SK-N-SH (cell line): ENCODE data around the gene NFIA. TPM values are rescaled to one million over a fixed set of nuclear protein-coding genes. Genes with fewer than 3 reads are reported as not detected.
A peak's percentile ranks its signal among the peaks of the same experiment; 100 is the strongest.

Experiments used
- CTCF ChIA-PET: fragments of 300-600, 350-600 bp; formaldehyde crosslinking; extraction: SDS; loops from one replicate; lab custom pipeline; 2021; lab: Yijun Ruan, JAX
- POLR2A ChIA-PET: fragments of 350-600 bp; sonication (Branson Sonifier 250); formaldehyde crosslinking; extraction: SDS; loops from one replicate; lab custom pipeline; 2020; ENCODE audit warnings: antibody characterized with exemption, inconsistent platforms; lab: Yijun Ruan, JAX
- DNase-seq: peaks from one replicate; pipeline ENCODE4 v3.0.0; 2012
- H2AFZ ChIP-seq: fragments of 200-600 bp; sonication (generic); 2 replicates; pipeline ENCODE4 v1.8.1; 2016; ENCODE audit warnings: antibody characterized with exemption, mild to moderate bottlenecking, low read depth
- H3F3A ChIP-seq: fragments of 200-600 bp; sonication (generic); replicated peaks from 2 replicates; pipeline ENCODE3; 2016; ENCODE audit warnings: antibody characterized with exemption, mild to moderate bottlenecking; ENCODE audit not compliant: insufficient read depth
- H3K27ac ChIP-seq, 2 experiments: fragments of 200-500 bp in 1 of 2; fragments of 200-600 bp in 1 of 2; sonication (Bioruptor generic) in 1 of 2; sonication (generic), shearing (Covaris generic) in 1 of 2; 2 replicates each; pipeline versions ENCODE4 v1.5.1 to v1.6.1; 2014 to 2016; ENCODE audit warnings: low read depth in 2 of 2, inconsistent platforms in 1 of 2, low read length in 1 of 2, mild to moderate bottlenecking in 1 of 2, mixed read lengths in 1 of 2
- H3K27me3 ChIP-seq: fragments of 200-600 bp; sonication (generic), shearing (Covaris generic); 2 replicates; pipeline ENCODE4 v1.6.1; 2016; ENCODE audit warnings: mixed run types; ENCODE audit not compliant: insufficient read depth
- H3K36me3 ChIP-seq, 2 experiments: fragments of 200-500 bp in 1 of 2; fragments of 200-600 bp in 1 of 2; sonication (Bioruptor generic) in 1 of 2; sonication (generic) in 1 of 2; replicated peaks in 1 of 2; 2 replicates each; pipeline versions ENCODE3 to v1.5.1; 2014 to 2016; ENCODE audit warnings: low read length in 1 of 2, mild to moderate bottlenecking in 1 of 2; ENCODE audit not compliant: insufficient read depth in 2 of 2, control insufficient read depth in 1 of 2
- H3K4me1 ChIP-seq, 2 experiments: fragments of 200-500 bp in 1 of 2; fragments of 200-600 bp in 1 of 2; sonication (Bioruptor generic) in 1 of 2; sonication (generic), shearing (Covaris generic) in 1 of 2; 2 replicates each; pipeline versions ENCODE4 v1.5.1 to v1.6.1; 2014 to 2016; ENCODE audit warnings: low read depth in 1 of 2, low read length in 1 of 2, mixed run types in 1 of 2; ENCODE audit not compliant: insufficient read depth in 2 of 2, control insufficient read depth in 1 of 2
- H3K4me2 ChIP-seq: fragments of 200-600 bp; sonication (generic), shearing (Covaris generic); 2 replicates; pipeline ENCODE4 v1.6.1; 2017; ENCODE audit warnings: mixed run types
- H3K4me3 ChIP-seq, 2 experiments: fragments of 200-500 bp in 1 of 2; fragments of 200-600 bp in 1 of 2; sonication (Bioruptor generic) in 1 of 2; sonication (generic), shearing (Covaris generic) in 1 of 2; 2 replicates each; pipeline versions ENCODE4 v1.5.1 to v1.8.1; 2014 to 2016; ENCODE audit warnings: low read depth in 2 of 2, inconsistent platforms in 1 of 2, low read length in 1 of 2, mild to moderate bottlenecking in 1 of 2, mixed read lengths in 1 of 2, moderate library complexity in 1 of 2
- H3K79me2 ChIP-seq: fragments of 200-600 bp; sonication (generic); 2 replicates; pipeline ENCODE4 v1.8.1; 2017; ENCODE audit warnings: mild to moderate bottlenecking; ENCODE audit not compliant: insufficient read depth
- H3K9ac ChIP-seq: fragments of 200-600 bp; sonication (generic); 2 replicates; pipeline ENCODE4 v1.6.1; 2017; ENCODE audit warnings: mixed run types
- H3K9me2 ChIP-seq: fragments of 200-600 bp; sonication (generic); 2 replicates; pipeline ENCODE4 v1.6.1; 2017; ENCODE audit warnings: mixed run types
- H3K9me3 ChIP-seq: fragments of 200-600 bp; sonication (generic); 2 replicates; pipeline ENCODE4 v1.6.1; 2017; ENCODE audit warnings: mixed run types, mild to moderate bottlenecking, moderate library complexity
- H4K20me1 ChIP-seq: fragments of 200-600 bp; sonication (generic); 2 replicates; pipeline ENCODE4 v1.6.1; 2017; ENCODE audit warnings: mild to moderate bottlenecking, mixed run types; ENCODE audit not compliant: insufficient read depth
- CHD2 ChIP-seq: fragments of 150-350 bp; IDR thresholded peaks from 2 replicates; pipeline ENCODE4 v1.6.1; 2018; ENCODE audit warnings: low read length; ENCODE audit not compliant: partially characterized antibody
- EP300 ChIP-seq, 2 experiments: IDR thresholded peaks; 2 replicates each; pipeline versions ENCODE4 v1.4.0 to v1.6.1; 2012; ENCODE audit warnings: borderline replicate concordance in 1 of 2, low read depth in 1 of 2, low read length in 1 of 2
- FOXJ3 ChIP-seq: sonication (generic); formaldehyde crosslinking; IDR thresholded peaks from 2 replicates; pipeline ENCODE4 v1.5.1; 2020; ENCODE audit warnings: mild to moderate bottlenecking, missing genetic modification reagents
- GATA2 ChIP-seq: sonication (generic); formaldehyde crosslinking; IDR thresholded peaks from 2 replicates; pipeline ENCODE4 v1.5.0; 2020; ENCODE audit warnings: mild to moderate bottlenecking, missing genetic modification reagents
- MAX ChIP-seq: IDR thresholded peaks from 2 replicates; pipeline ENCODE4 v1.4.0; 2012; ENCODE audit warnings: low read depth
- MEF2A ChIP-seq: IDR thresholded peaks from 2 replicates; pipeline ENCODE4 v1.4.0; 2012; ENCODE audit warnings: low read depth, borderline replicate concordance
- MXI1 ChIP-seq: IDR thresholded peaks from 2 replicates; pipeline ENCODE4 v1.6.1; 2012; ENCODE audit warnings: mild to moderate bottlenecking, low read depth, low read length, improper control_type of control experiment
- NRF1 ChIP-seq: IDR thresholded peaks from 2 replicates; pipeline ENCODE4 v1.6.1; 2012; ENCODE audit warnings: low read depth, mild to moderate bottlenecking, low read length
- PBX3 ChIP-seq: IDR thresholded peaks from 2 replicates; pipeline ENCODE4; 2012
- RAD21 ChIP-seq: IDR thresholded peaks from 2 replicates; pipeline ENCODE4 v1.6.1; 2012; ENCODE audit warnings: mild to moderate bottlenecking, low read length
- RCOR1 ChIP-seq: fragments of 150-350 bp; IDR thresholded peaks from 2 replicates; pipeline ENCODE4 v1.6.1; 2017; ENCODE audit warnings: antibody characterized with exemption, low read length
- REST ChIP-seq: IDR thresholded peaks from 2 replicates; pipeline ENCODE4 v1.6.1; 2012; ENCODE audit warnings: mild to moderate bottlenecking, low read depth, low read length, moderate library complexity
- WGBS: methylation state at CpG from one replicate; pipeline ENCODE4 v1.1.6; 2017; ENCODE audit warnings: low lambda C conversion rate; 5-methylcytosine and 5-hydroxymethylcytosine counted together
- polyA plus RNA-seq, 3 experiments: library from polyadenylated mRNA; depleted of rRNA; stranded (reverse); fragments of >200 nt; gene quantifications; 2 replicates each; pipeline ENCODE4 v1.2.3, GENCODE V29; 2012

Gene NFIA
- polyA plus RNA-seq, 1 of the 3 experiments (the other 2 are of a cell fraction): 3.3 TPM

GRCh38 chr1:61316493-61316892 is 234.1 kb downstream of the NFIA start (continued):
- TF ChIP-seq MAX: no peak
- TF ChIP-seq, all 33 proteins: peak for 0

DNA sequence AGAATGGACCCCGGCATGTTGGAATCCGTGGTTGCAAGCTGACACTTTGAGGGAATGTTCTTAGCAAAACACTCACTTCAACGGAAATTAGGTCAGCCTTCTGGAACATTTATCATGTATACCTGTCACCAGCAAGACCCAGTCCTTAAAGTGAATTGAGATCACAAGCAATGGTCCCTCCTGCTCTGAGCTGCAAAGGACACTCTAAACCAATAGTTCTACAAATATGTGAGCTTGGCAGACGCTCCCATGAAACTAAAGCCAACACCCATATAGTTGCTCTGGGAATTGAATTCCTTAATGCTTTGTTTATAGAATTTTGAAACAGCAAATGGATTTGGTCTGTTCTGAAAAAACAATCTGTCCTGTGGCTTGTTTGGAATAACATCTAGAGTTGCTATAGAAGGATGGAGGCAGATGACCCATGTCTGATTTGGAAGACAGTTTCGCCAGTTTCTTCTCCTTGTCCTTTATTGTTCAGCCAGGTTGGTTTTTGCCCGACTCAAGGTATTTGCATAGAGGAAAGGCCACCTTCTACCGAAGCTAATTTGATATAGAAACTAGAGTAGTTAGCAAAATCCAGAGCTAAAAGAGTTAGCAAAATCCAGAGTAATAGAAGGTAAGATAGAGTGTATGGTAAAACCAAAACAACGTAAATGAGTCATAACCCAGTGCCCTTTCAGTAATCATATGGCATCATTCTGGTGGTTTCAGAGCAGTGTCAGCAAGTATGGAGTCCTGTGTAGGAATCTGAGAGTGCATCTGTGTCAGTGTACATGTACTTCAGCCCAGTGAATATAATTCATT is 236.2 kb downstream of the NFIA start:
- Histone ChIP-seq H3K4me2 (no peak overlapping the region), H4K20me1 (no peaks in the 10 kb centered on the region), H3K79me2 (no peaks in the 10 kb centered on the region), H3K4me1 (peaks cover 16 to 26% of the 10 kb centered on the region in 2 experiments; a peak in 3 of 4 replicates), H3K36me3 (no peaks in the 10 kb centered on the region), H3K9me2 (no peaks in the 10 kb centered on the region), H3K4me3 (no peak overlapping the region), H3K27ac (peak overlapping the region; percentile 9 to 85; a peak in 2 of 4 replicates), H3K27me3 (no peaks in the 10 kb centered on the region), H3F3A (no peaks in the 10 kb centered on the region), H2AFZ (no peak overlapping the region; the same call in 1 of the 2 replicates), H3K9me3 (no peaks in the 10 kb centered on the region; the same call in 1 of the 2 replicates), H3K9ac (no peak overlapping the region)
- no peak for DNase-seq
- ChIA-PET CTCF (interaction anchor here (0.6 to 1.1 kb wide), 2 partner anchors 19 to 304 kb away, joined by 3 to 4 read pairs; no protein-coding TSS in a partner anchor), POLR2A (no interaction called here)
- 84% methylated on average over 8 of the region's 8 CpGs for WGBS
- TF ChIP-seq REST (no peak), PBX3 (peak; percentile 54)

- POLR2A ChIA-PET: no interaction called here
These were observed 238.2 kb downstream of the NFIA start for GRCh38 chr1:61320575-61320974.

More at GRCh38 chr1:61320575-61320974, 238.2 kb downstream of the NFIA start:
- Histone ChIP-seq H3K27ac (peak overlapping the region in 1 of 2 experiments; percentile 94; a peak in 2 of 4 replicates), H3K9me2 (no peaks in the 10 kb centered on the region), H4K20me1 (no peaks in the 10 kb centered on the region), H3K4me2 (no peak overlapping the region), H3F3A (no peaks in the 10 kb centered on the region)
- TF ChIP-seq GATA2 (CRISPR knock-in tag) (peak; percentile 92), NRF1 (no peak), RCOR1 (peak; percentile 60), FOXJ3 (CRISPR knock-in tag) (0 out of 2 replicates have a peak, but pooled peaks have one; percentile 62), REST (no peak), MEF2A (no peak), EP300 (IDR thresholded peaks at IDR 0.05; ENCODE audit: borderline replicate concordance in 1 of 2, low read depth in 1 of 2, low read length in 1 of 2) (peak in 1 of 2 experiments; percentile 88; a peak in 2 of 4 replicates), MXI1 (0 out of 2 replicates have a peak, but pooled peaks have one; percentile 17), RAD21 (peak; percentile 42), CHD2 (peak; percentile 52)
- TF ChIP-seq, all 33 proteins: peak for 7
- CTCF ChIA-PET: interaction anchor here (0.6 to 1.6 kb wide), 4 partner anchors 11 to 350 kb away, joined by 3 read pairs; no protein-coding TSS in a partner anchor
- H3K4me3 ChIP-seq: no peak overlapping the region
- H3K79me2 ChIP-seq: no peaks in the 10 kb centered on the region
- peaks cover 16 to 37% of the 10 kb centered on the region in 2 experiments; a peak in 3 of 4 replicates for H3K4me1 ChIP-seq
- no peaks in the 10 kb centered on the region for H3K27me3 ChIP-seq
- 61% methylated on average over 2 of the region's 2 CpGs for WGBS
- DNase-seq: peak; percentile 52
- H3K9me3 ChIP-seq: no peaks in the 10 kb centered on the region; the same call in 1 of the 2 replicates
- H2AFZ ChIP-seq: no peak overlapping the region
- H3K36me3 ChIP-seq: no peaks in the 10 kb centered on the region
- H3K9ac ChIP-seq: no peak overlapping the region
